Endothelial cell of hepatic sinusoid (primary cell): ENCODE data around the gene GSTM5.
"Not testable (repeated sequence)": the region's sequence is repeated elsewhere in the genome, so short reads cannot be mapped to it uniquely, and the experiment has no call there.

Experiments
- in situ Hi-C: cut with HindIII; loops from 2 replicates; pipeline ENCODE4 v1.10.0; 2017; ENCODE audit warnings: low sequenced_read_pairs

Gene GSTM5

GRCh38 chr1:109695138-109695537, 16.9 kb upstream of the GSTM5 start:
- in situ Hi-C loops: not testable (repeated sequence)

GRCh38 chr1:109697066-109697465, 15.0 kb upstream of the GSTM5 start:
- in situ Hi-C loops: no loop called here

- in situ Hi-C loops: not testable (repeated sequence)
Observed at GRCh38 chr1:109697861-109698260, 14.2 kb upstream of the GSTM5 start.

GRCh38 chr1:109702940-109703339, 9.1 kb upstream of the GSTM5 start:
- in situ Hi-C loops: not testable (repeated sequence)

- in situ Hi-C loops: no loop called here
Observed at GRCh38 chr1:109704173-109704572, 7.9 kb upstream of the GSTM5 start.

- in situ Hi-C loops: no loop called here
Observed at GRCh38 chr1:109705411-109705810, 6.6 kb upstream of the GSTM5 start.

- in situ Hi-C loops: not testable (repeated sequence)
Observed at GRCh38 chr1:109708949-109709348, 3.1 kb upstream of the GSTM5 start.

- in situ Hi-C loops: not testable (repeated sequence)
Observed at GRCh38 chr1:109709822-109710221, 2.2 kb upstream of the GSTM5 start.

GRCh38 chr1:109712321-109712864, 342 bp downstream of the GSTM5 start:
- in situ Hi-C loops: no loop called here

- in situ Hi-C loops: no loop called here
Observed at GRCh38 chr1:109713636-109714035, 1.6 kb downstream of the GSTM5 start.

GRCh38 chr1:109714661-109715372, 2.8 kb downstream of the GSTM5 start:
- in situ Hi-C loops: no loop called here

- in situ Hi-C loops: no loop called here
Observed at GRCh38 chr1:109716121-109716520, 4.1 kb downstream of the GSTM5 start.

GRCh38 chr1:109716570-109717090, 4.6 kb downstream of the GSTM5 start:
- in situ Hi-C loops: no loop called here

GRCh38 chr1:109717729-109718128, 5.7 kb downstream of the GSTM5 start:
- in situ Hi-C loops: no loop called here

GRCh38 chr1:109718495-109718894, 6.4 kb downstream of the GSTM5 start:
- in situ Hi-C loops: no loop called here

- in situ Hi-C loops: no loop called here
Observed at GRCh38 chr1:109719337-109719837, 7.3 kb downstream of the GSTM5 start.

GRCh38 chr1:109721042-109721441, 9.0 kb downstream of the GSTM5 start:
- in situ Hi-C loops: no loop called here

- in situ Hi-C loops: no loop called here
Observed at GRCh38 chr1:109721971-109722370, 9.9 kb downstream of the GSTM5 start.

- in situ Hi-C loops: no loop called here
Observed at GRCh38 chr1:109722908-109723691, 11.0 kb downstream of the GSTM5 start.

- in situ Hi-C loops: loop anchor here (5.0 kb wide), 1 partner anchor 78 kb away; no protein-coding TSS in a partner anchor
Observed at GRCh38 chr1:109724933-109725332, 12.9 kb downstream of the GSTM5 start.

- in situ Hi-C loops: loop anchor here (5.0 kb wide), 1 partner anchor 78 kb away; no protein-coding TSS in a partner anchor
Observed at GRCh38 chr1:109725510-109725909, 13.5 kb downstream of the GSTM5 start.
